T1000 (cell line): ENCODE results near the gene CD209.
"Not testable (repeated sequence)": the region's sequence is repeated elsewhere in the genome, so short reads cannot be mapped to it uniquely, and the experiment has no call there.

Experiments
- DNase-seq: peaks from one replicate; lab custom pipeline; 2025; ENCODE audit warnings: mixed read lengths; lab: John Stamatoyannopoulos, UW

Gene CD209

GRCh38 chr19:7769171-7769570 is 21.8 kb upstream of the CD209 start:
- no peak for DNase-seq

GRCh38 chr19:7767487-7767886 is 20.2 kb upstream of the CD209 start:
- DNase-seq: no peak

DNA sequence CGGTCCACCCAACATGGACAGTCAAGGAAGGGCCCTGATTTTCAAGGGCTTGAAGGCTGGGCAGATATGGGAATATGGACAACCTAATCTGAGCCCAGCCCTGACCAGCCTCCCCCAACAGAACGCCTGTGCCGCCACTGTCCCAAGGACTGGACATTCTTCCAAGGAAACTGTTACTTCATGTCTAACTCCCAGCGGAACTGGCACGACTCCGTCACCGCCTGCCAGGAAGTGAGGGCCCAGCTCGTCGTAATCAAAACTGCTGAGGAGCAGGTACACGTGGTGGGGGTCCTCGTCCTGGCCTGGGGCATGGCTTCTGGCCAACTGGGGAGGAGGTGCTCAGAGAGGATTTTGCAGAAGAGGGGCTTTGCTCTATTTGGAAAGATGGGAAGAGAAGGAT is 19.2 kb upstream of the CD209 start:
- DNase-seq: no peak

DNA sequence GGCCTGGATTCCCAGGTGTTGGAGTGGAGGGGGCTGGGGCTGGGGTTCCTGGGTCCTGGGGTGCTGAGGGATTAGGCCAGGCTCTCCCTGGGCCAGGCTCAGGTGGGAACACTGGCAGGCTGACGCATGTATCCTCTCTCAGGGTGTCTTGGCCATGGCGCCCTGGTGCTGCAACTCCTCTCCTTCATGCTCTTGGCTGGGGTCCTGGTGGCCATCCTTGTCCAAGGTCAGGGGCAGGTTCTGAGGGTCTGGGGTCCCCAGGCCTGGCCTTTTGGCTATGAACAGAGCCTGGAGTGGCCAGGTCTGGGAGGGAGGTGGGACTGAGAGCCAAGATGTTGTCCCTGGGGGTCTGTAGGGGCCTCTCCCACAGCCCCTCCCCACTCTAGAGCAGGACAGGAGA is 17.7 kb upstream of the CD209 start:
- not testable (repeated sequence) for DNase-seq

DNA sequence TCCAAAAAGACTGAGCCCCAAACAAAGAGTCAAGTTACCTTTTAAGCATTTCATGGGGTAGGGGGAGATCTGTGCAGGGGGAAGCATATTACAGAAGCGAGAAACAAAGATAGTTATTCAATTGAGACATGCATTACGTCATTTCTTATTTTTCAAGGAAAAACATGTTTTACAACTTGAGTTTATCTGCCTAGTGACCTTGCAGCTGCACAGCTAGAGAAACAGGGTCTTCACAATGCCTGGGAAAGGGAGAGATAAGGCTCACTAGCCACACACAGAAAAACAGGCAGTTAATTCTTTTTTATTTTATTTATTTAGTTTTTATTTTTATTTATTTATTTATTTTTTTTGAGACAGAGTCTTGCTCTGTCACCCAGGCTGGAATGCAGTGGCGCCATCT is 16.8 kb upstream of the CD209 start:
- DNase-seq: not testable (repeated sequence)

DNA sequence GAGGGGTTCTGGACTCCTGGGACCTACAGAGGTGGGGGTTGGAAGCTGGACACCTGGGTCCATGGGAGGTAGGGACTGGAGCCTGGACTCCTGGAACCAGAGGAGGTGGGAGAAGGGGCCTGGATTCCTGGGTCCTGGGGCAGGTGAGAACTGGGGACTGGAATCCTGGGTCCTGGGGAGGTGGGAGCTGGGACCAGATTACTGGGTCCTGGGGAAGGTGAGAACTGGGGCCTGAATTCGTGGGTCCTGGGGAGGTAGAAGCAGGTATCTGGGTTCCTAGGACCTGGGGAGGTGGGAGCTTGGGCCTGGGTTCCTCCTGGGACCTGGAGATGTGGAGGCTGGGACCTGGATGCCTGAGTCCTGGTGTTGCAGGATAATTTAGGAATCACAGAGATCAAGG is 16.4 kb upstream of the CD209 start:
- no peak for DNase-seq

GRCh38 chr19:7762719-7763293 is 15.5 kb upstream of the CD209 start, which contains the start of gene CLEC4M:
TSS of gene CLEC4M (plus strand) at chr19:7763243. CDS start at chr19:7763267, 24 bp downstream.
- no peak for DNase-seq

GRCh38 chr19:7759156-7759555 is 11.8 kb upstream of the CD209 start:
- no peak for DNase-seq

DNA sequence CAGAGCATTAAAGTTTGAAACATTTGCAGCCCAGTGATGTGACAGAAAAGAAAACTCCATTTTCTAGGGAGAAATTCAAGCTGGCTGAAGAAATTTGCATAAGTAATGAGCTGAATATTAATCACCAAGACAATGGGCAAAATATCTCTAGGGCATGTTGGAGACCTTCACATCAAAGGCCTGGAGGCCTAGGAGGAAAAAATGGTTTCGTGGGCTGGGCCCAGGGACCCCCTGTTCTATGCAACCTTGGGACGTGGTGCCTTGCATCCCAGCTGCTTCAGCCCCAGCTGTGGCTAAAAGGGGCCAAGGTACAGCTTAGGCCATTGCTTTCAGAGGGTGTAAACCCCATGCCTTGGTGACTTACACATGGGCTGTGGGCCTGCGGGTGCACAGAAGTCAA is 10.0 kb upstream of the CD209 start:
- no peak for DNase-seq

- no peak for DNase-seq
Observed at GRCh38 chr19:7756258-7756657, 8.9 kb upstream of the CD209 start.

GRCh38 chr19:7751157-7751783 is 3.9 kb upstream of the CD209 start:
- DNase-seq: no peak

DNA sequence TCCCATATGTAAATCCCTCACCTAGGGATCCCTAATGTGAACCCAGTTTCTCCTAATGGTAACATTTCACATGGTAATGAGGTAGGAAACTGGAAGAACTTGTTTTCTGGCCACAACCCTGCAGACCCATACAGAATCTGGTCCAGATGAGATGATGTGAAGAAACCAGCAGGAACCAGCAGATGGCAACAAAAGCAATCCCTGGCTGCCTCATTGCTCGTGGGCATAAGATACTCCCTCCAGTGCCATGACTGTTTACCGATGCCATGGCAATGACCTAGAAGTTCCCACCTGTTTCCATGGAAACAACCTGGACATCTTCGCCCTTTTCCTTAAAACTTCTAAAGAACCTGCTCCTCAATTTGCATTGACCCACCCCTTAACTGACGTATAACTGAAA is 1.4 kb upstream of the CD209 start:
- no peak for DNase-seq

GRCh38 chr19:7748171-7748570 is 837 bp upstream of the CD209 start:
- no peak for DNase-seq

DNA sequence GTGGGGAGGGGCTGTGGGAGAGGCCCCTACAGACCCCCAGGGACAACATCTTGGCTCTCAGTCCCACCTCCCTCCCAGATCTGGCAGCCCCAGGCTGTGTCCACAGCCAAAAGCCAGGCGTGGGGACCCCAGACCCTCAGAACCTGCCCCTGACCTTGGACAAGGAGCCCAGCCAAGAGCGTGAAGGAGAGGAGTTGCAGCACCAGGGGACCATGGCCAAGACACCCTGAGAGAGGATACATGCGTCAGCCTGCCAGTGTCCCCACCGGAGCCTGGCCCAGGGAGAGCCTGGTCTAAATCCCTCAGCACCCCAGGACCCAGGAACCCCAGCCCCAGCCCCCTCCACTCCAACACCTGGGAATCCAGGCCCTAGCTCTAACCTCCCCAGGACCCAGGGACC is 1.0 kb downstream of the CD209 start:
- DNase-seq: not testable (repeated sequence)

- no peak for DNase-seq
Observed at GRCh38 chr19:7744871-7745650, 2.3 kb downstream of the CD209 start.

GRCh38 chr19:7744199-7744786 is 3.0 kb downstream of the CD209 start:
- no peak for DNase-seq

- no peak for DNase-seq
Observed at GRCh38 chr19:7743425-7743841, 3.9 kb downstream of the CD209 start.

- DNase-seq: no peak
Observed at GRCh38 chr19:7742991-7743390, 4.3 kb downstream of the CD209 start.

- DNase-seq: no peak
Observed at GRCh38 chr19:7742575-7742974, 4.8 kb downstream of the CD209 start.

DNA sequence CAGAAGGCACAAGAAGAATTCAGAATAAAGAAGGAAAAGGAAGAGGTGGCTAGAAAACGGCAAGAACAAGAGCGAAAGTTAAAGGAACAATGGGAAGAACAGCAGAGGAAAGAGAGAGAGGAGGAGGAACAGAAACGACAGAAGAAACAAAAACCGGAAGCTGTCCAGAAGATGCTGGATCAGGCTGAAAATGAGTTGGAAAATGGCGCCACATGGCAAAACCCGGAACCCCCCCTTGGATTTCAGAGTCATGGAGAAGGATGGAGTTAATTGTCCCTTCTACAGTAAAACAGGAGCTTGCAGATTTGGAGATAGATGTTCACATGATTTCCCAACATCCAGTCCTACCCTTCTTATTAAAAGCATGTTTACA is 6.7 kb downstream of the CD209 start:
- DNase-seq: no peak

GRCh38 chr19:7739801-7740681 is 7.3 kb downstream of the CD209 start:
- no peak for DNase-seq

DNA sequence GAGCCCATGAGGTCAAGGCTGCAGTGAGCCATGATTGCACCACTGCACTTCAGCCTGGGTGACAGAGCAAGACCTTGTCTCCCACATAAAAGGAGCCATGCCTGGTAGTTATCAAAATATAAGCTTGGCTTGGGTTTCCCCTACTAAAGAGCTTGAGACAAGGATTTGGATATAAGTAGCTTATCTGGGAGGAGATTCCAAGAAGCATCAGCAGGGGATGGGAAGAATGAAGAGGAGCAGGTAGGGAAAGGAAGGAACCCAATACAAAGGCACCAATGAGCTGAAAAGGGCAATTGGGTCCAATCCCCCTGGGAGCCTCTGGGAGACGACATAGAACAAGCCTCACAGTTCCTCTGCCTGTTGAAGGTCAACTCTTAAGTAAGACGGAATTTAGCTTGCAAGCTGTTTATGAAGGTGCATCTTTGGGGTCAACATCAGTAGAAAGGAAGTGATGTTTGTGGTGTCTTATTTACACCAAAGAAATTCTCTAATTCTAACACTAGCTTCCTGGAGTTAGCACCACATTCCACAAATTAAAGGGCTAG is 8.1 kb downstream of the CD209 start:
- DNase-seq: no peak
